Mesenchymal stem cell (in vitro differentiated cells and primary cell): Measurements from ENCODE around the gene NRG3.

Source experiments
- DNase-seq: peaks from one replicate; pipeline ENCODE4 v3.0.0-alpha.2; 2013
- H2AFZ ChIP-seq: one replicate; pipeline ENCODE4 v1.6.1; 2013; ENCODE audit warnings: low read depth, mild to moderate bottlenecking, control low read depth, inconsistent platforms, low read length, moderate library complexity
- H2AK5ac ChIP-seq: 2 replicates; pipeline ENCODE4 v1.6.1; 2013; ENCODE audit warnings: low read length, moderate library complexity, mild to moderate bottlenecking, inconsistent platforms; ENCODE audit not compliant: severe bottlenecking
- H2BK120ac ChIP-seq: one replicate; pipeline ENCODE4 v1.6.1; 2013; ENCODE audit warnings: low read depth, mild to moderate bottlenecking, inconsistent platforms, low read length, moderate library complexity
- H2BK12ac ChIP-seq, 2 experiments: one replicate each; pipeline ENCODE4 v1.6.1; 2013; ENCODE audit warnings: inconsistent platforms in 2 of 2, low read length in 2 of 2, mild to moderate bottlenecking in 2 of 2, moderate library complexity in 2 of 2, control low read depth in 1 of 2
- H2BK15ac ChIP-seq: one replicate; pipeline ENCODE4 v1.6.1; 2013; ENCODE audit warnings: mild to moderate bottlenecking, low read depth, inconsistent platforms; ENCODE audit not compliant: poor library complexity, severe bottlenecking
- H2BK5ac ChIP-seq: 2 replicates; pipeline ENCODE4 v1.6.1; 2013; ENCODE audit warnings: low read depth, mild to moderate bottlenecking, low read length, control low read depth, inconsistent platforms; ENCODE audit not compliant: poor library complexity, severe bottlenecking
- H3K14ac ChIP-seq, 2 experiments: one replicate each; pipeline ENCODE4 v1.6.1; 2013; ENCODE audit warnings: inconsistent platforms in 2 of 2, low read length in 2 of 2, control low read depth in 1 of 2, mild to moderate bottlenecking in 1 of 2, moderate library complexity in 1 of 2
- H3K18ac ChIP-seq, 2 experiments: one replicate each; pipeline ENCODE4 v1.6.1; 2013; ENCODE audit warnings: inconsistent platforms in 2 of 2, low read length in 2 of 2, control low read depth in 1 of 2, low read depth in 1 of 2, mild to moderate bottlenecking in 1 of 2
- H3K23ac ChIP-seq, 2 experiments: one replicate each; pipeline ENCODE4 v1.6.1; 2013; ENCODE audit warnings: inconsistent platforms in 2 of 2, low read length in 2 of 2, mild to moderate bottlenecking in 2 of 2, moderate library complexity in 2 of 2, control low read depth in 1 of 2
- H3K27ac ChIP-seq: 2 replicates; pipeline ENCODE4 v1.5.1; 2013; ENCODE audit warnings: mild to moderate bottlenecking, moderate library complexity, low read length, control low read depth, inconsistent platforms; ENCODE audit not compliant: poor library complexity, severe bottlenecking
- H3K27me3 ChIP-seq, 2 experiments: 2 replicates each; pipeline versions ENCODE4 v1.6.1 to v1.7.0; 2013; ENCODE audit warnings: low read length in 2 of 2, mild to moderate bottlenecking in 2 of 2, moderate library complexity in 2 of 2, control low read depth in 1 of 2, inconsistent platforms in 1 of 2; ENCODE audit not compliant: control insufficient read depth in 1 of 2, insufficient read depth in 1 of 2
- H3K36me3 ChIP-seq, 2 experiments: 2 replicates each; pipeline versions ENCODE4 v1.6.1 to v1.7.0; 2013; ENCODE audit warnings: low read length in 2 of 2, control low read depth in 1 of 2, inconsistent platforms in 1 of 2, low read depth in 1 of 2, mild to moderate bottlenecking in 1 of 2; ENCODE audit not compliant: insufficient read depth in 2 of 2, control insufficient read depth in 1 of 2
- H3K4ac ChIP-seq, 2 experiments: one replicate each; pipeline ENCODE4 v1.6.1; 2013; ENCODE audit warnings: inconsistent platforms in 2 of 2, low read length in 2 of 2, mild to moderate bottlenecking in 2 of 2, moderate library complexity in 2 of 2, control low read depth in 1 of 2, low read depth in 1 of 2
- H3K4me1 ChIP-seq: 2 replicates; pipeline ENCODE4 v1.6.1; 2013; ENCODE audit warnings: low read depth, low read length, control low read depth; ENCODE audit not compliant: control insufficient read depth, insufficient read depth
- H3K4me2 ChIP-seq: 2 replicates; pipeline ENCODE4 v1.6.1; 2013; ENCODE audit warnings: low read length, mild to moderate bottlenecking, inconsistent platforms; ENCODE audit not compliant: poor library complexity, severe bottlenecking
- H3K4me3 ChIP-seq, 2 experiments: 2 replicates each; pipeline versions ENCODE4 v1.5.1 to v1.7.0; 2013; ENCODE audit warnings: low read length in 2 of 2, mild to moderate bottlenecking in 2 of 2, control low read depth in 1 of 2, low read depth in 1 of 2; ENCODE audit not compliant: insufficient read depth in 1 of 2
- H3K79me1 ChIP-seq: replicated peaks from 2 replicates; pipeline ENCODE4 v1.6.1; 2013; ENCODE audit warnings: mild to moderate bottlenecking, control low read depth, low read length, inconsistent platforms; ENCODE audit not compliant: poor library complexity, severe bottlenecking
- H3K9ac ChIP-seq: 2 replicates; pipeline ENCODE4 v1.7.0; 2013; ENCODE audit warnings: mild to moderate bottlenecking, low read length, moderate library complexity
- H3K9me3 ChIP-seq: 2 replicates; pipeline ENCODE4 v1.7.0; 2013; ENCODE audit warnings: mild to moderate bottlenecking, low read length; ENCODE audit not compliant: control insufficient read depth
- H4K8ac ChIP-seq: one replicate; pipeline ENCODE4 v1.6.1; 2013; ENCODE audit warnings: inconsistent platforms, mild to moderate bottlenecking, low read length, moderate library complexity
- H4K91ac ChIP-seq: one replicate; pipeline ENCODE4 v1.6.1; 2013; ENCODE audit warnings: mild to moderate bottlenecking, low read length, inconsistent platforms
- WGBS: methylation state at CpG from one replicate; pipeline ENCODE4 v1.1.7; 2013; ENCODE audit warnings: mixed read lengths; 5-methylcytosine and 5-hydroxymethylcytosine counted together

The NRG3 gene

GRCh38 chr10:82496114-82496513 lies 621.1 kb downstream of the NRG3 start:
- WGBS: no CpG with 5 or more reads among the region's 1 CpG
- peaks cover 7% of the 10 kb centered on the region for H3K9me3 ChIP-seq
- H2BK12ac ChIP-seq: no peak overlapping the region
- no peaks in the 10 kb centered on the region for H3K27me3 ChIP-seq
- H3K18ac ChIP-seq: no peak overlapping the region
- H3K4ac ChIP-seq: no peak overlapping the region
- no peak overlapping the region for H2BK120ac ChIP-seq
- H4K91ac ChIP-seq: no peak overlapping the region
- H3K36me3 ChIP-seq: no peaks in the 10 kb centered on the region
- H2AK5ac ChIP-seq: no peak overlapping the region
- no peak overlapping the region for H2BK5ac ChIP-seq
- H4K8ac ChIP-seq: no peak overlapping the region
- no peaks in the 10 kb centered on the region for H3K4me1 ChIP-seq
- H3K4me2 ChIP-seq: no peak overlapping the region
- H3K14ac ChIP-seq: no peak overlapping the region
- no peak for DNase-seq
- H3K4me3 ChIP-seq: no peak overlapping the region
- no peak overlapping the region for H3K9ac ChIP-seq
- H3K79me1 ChIP-seq: no peaks in the 10 kb centered on the region
- no peak overlapping the region for H3K23ac ChIP-seq
- no peak overlapping the region for H2BK15ac ChIP-seq
- no peak overlapping the region for H2AFZ ChIP-seq
- no peak overlapping the region for H3K27ac ChIP-seq

- WGBS: no CpG with 5 or more reads among the region's 2 CpGs
- Histone ChIP-seq H3K36me3 (no peaks in the 10 kb centered on the region), H3K4me1 (no peaks in the 10 kb centered on the region), H3K79me1 (no peaks in the 10 kb centered on the region), H3K9me3 (peaks cover 5% of the 10 kb centered on the region), H3K4me3 (no peak overlapping the region), H2AFZ (no peak overlapping the region), H3K27ac (no peak overlapping the region), H2BK15ac (no peak overlapping the region), H3K18ac (no peak overlapping the region), H2BK12ac (no peak overlapping the region), H2BK5ac (no peak overlapping the region), H4K91ac (no peak overlapping the region), H3K27me3 (no peaks in the 10 kb centered on the region), H3K4me2 (no peak overlapping the region), H2AK5ac (no peak overlapping the region), H4K8ac (no peak overlapping the region), H2BK120ac (no peak overlapping the region), H3K9ac (no peak overlapping the region), H3K4ac (no peak overlapping the region), H3K14ac (no peak overlapping the region), H3K23ac (no peak overlapping the region)
- no peak for DNase-seq
These were observed 622.4 kb downstream of the NRG3 start for GRCh38 chr10:82497439-82497838.

GRCh38 chr10:82498976-82499375 lies 624.0 kb downstream of the NRG3 start:
- Histone ChIP-seq H4K91ac (no peak overlapping the region), H3K4me1 (no peaks in the 10 kb centered on the region), H2AFZ (no peak overlapping the region), H3K14ac (no peak overlapping the region), H2BK120ac (no peak overlapping the region), H3K9me3 (no peaks in the 10 kb centered on the region), H4K8ac (no peak overlapping the region), H3K4ac (no peak overlapping the region), H3K18ac (no peak overlapping the region), H3K23ac (no peak overlapping the region), H2BK12ac (no peak overlapping the region), H2BK15ac (no peak overlapping the region), H3K36me3 (no peaks in the 10 kb centered on the region), H3K4me2 (no peak overlapping the region), H2AK5ac (no peak overlapping the region), H3K27me3 (no peaks in the 10 kb centered on the region), H2BK5ac (no peak overlapping the region), H3K9ac (no peak overlapping the region), H3K79me1 (no peaks in the 10 kb centered on the region), H3K27ac (no peak overlapping the region), H3K4me3 (no peak overlapping the region)
- DNase-seq: no peak

DNA sequence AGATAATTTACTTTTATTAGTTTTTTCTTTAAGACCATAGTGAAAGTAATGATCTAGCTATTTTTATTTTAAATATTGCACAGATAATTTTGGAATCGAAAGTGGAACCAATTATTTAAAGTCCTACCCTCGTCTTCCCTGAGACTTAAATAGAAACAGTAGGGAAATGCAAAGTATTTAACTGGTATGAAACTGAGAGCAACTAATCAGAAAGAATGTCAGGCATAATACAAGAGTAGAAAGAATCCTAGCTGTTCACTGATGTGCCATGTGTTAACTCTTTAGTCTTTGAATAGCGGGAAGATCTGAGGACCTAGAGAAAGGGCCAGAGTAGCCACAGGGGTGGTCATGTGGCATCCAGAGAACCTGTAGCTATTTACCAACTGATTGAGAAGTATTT lies 630.0 kb downstream of the NRG3 start:
- H3K23ac ChIP-seq: no peak overlapping the region
- no peak overlapping the region for H3K4me2 ChIP-seq
- H3K9me3 ChIP-seq: no peaks in the 10 kb centered on the region
- no peak overlapping the region for H2BK5ac ChIP-seq
- no peak overlapping the region for H3K4me3 ChIP-seq
- no peak overlapping the region for H4K91ac ChIP-seq
- no peak overlapping the region for H4K8ac ChIP-seq
- H2BK12ac ChIP-seq: no peak overlapping the region
- H3K18ac ChIP-seq: no peak overlapping the region
- no peak overlapping the region for H3K27ac ChIP-seq
- H2AFZ ChIP-seq: no peak overlapping the region
- no peaks in the 10 kb centered on the region for H3K79me1 ChIP-seq
- 96% methylated on average over 1 of the region's 3 CpGs for WGBS
- H2BK120ac ChIP-seq: no peak overlapping the region
- H3K4ac ChIP-seq: no peak overlapping the region
- H3K9ac ChIP-seq: no peak overlapping the region
- no peak for DNase-seq
- H3K27me3 ChIP-seq: no peaks in the 10 kb centered on the region
- no peaks in the 10 kb centered on the region for H3K4me1 ChIP-seq
- no peaks in the 10 kb centered on the region for H3K36me3 ChIP-seq
- H3K14ac ChIP-seq: no peak overlapping the region
- H2BK15ac ChIP-seq: no peak overlapping the region
- H2AK5ac ChIP-seq: no peak overlapping the region
